GM18873 (cell line): ENCODE data around the gene FARP2.
"Not testable (repeated sequence)": the region's sequence is repeated elsewhere in the genome, so short reads cannot be mapped to it uniquely, and the experiment has no call there.

Experiments
- ATAC-seq: cut with Tn5 transposase; IDR thresholded peaks from one replicate; pipeline ENCODE4 v1.9.1; 2021; ENCODE audit warnings: mild to moderate bottlenecking, moderate library complexity, moderate number of reproducible peaks; ENCODE audit not compliant: unreplicated experiment, low FRiP score

FARP2 gene

GRCh38 chr2:241355983-241356870 lies at the start of gene FARP2:
Gene FARP2 (plus strand): TSS chr2:241356285. CDS start chr2:241373108, 16,823 bp downstream.
- ATAC-seq: peak; percentile 77

- ATAC-seq: no peak
These were observed 49.0 kb upstream of the FARP2 start for GRCh38 chr2:241307055-241307454.

- ATAC-seq: no peak
These were observed 47.8 kb upstream of the FARP2 start for GRCh38 chr2:241308267-241308666.

- ATAC-seq: no peak
These were observed 47.1 kb upstream of the FARP2 start for GRCh38 chr2:241308832-241309500.

GRCh38 chr2:241309684-241310117 lies 46.4 kb upstream of the FARP2 start:
- peak; percentile 40 for ATAC-seq

GRCh38 chr2:241310917-241311566 lies 45.0 kb upstream of the FARP2 start:
- ATAC-seq: no peak

- ATAC-seq: no peak
These were observed 44.0 kb upstream of the FARP2 start for GRCh38 chr2:241312082-241312481.

GRCh38 chr2:241313543-241314095 lies 42.5 kb upstream of the FARP2 start:
- no peak for ATAC-seq

GRCh38 chr2:241314226-241315092 lies 41.6 kb upstream of the FARP2 start:
- no peak for ATAC-seq

GRCh38 chr2:241315093-241315878 lies 40.8 kb upstream of the FARP2 start, which contains the start of gene HDLBP:
Gene HDLBP (minus strand): TSS chr2:241315672. CDS start chr2:241266869, 48,803 bp downstream.
- ATAC-seq: peak; percentile 58

GRCh38 chr2:241315879-241316631 lies 40.0 kb upstream of the FARP2 start, which contains the start of gene SEPTIN2:
Gene SEPTIN2 (plus strand): TSS chr2:241315925. CDS start chr2:241324233, 8,308 bp downstream.
- ATAC-seq: peak; percentile 24

GRCh38 chr2:241316825-241317224 lies 39.3 kb upstream of the FARP2 start:
- no peak for ATAC-seq

- ATAC-seq: no peak
These were observed 38.7 kb upstream of the FARP2 start for GRCh38 chr2:241317391-241317790.

GRCh38 chr2:241318830-241319229 lies 37.3 kb upstream of the FARP2 start:
- ATAC-seq: not testable (repeated sequence)

GRCh38 chr2:241320394-241320793 lies 35.7 kb upstream of the FARP2 start:
- no peak for ATAC-seq

- ATAC-seq: no peak
These were observed 35.1 kb upstream of the FARP2 start for GRCh38 chr2:241321033-241321432.

GRCh38 chr2:241321886-241322285 lies 34.2 kb upstream of the FARP2 start:
- ATAC-seq: no peak

GRCh38 chr2:241323778-241324177 lies 32.3 kb upstream of the FARP2 start:
- no peak for ATAC-seq
